Measurements from ENCODE around the gene C19orf25. TPM values are rescaled to one million over a fixed set of nuclear protein-coding genes. Genes with fewer than 3 reads are reported as not detected.

Gene C19orf25
- total and polyA plus RNA-seq, 9 of the 15 experiments (the other 6 are each of a cell fraction or from before 2014, with no cell fraction given) = 0.79 to 96.0 (median 36.1) TPM

DNA sequence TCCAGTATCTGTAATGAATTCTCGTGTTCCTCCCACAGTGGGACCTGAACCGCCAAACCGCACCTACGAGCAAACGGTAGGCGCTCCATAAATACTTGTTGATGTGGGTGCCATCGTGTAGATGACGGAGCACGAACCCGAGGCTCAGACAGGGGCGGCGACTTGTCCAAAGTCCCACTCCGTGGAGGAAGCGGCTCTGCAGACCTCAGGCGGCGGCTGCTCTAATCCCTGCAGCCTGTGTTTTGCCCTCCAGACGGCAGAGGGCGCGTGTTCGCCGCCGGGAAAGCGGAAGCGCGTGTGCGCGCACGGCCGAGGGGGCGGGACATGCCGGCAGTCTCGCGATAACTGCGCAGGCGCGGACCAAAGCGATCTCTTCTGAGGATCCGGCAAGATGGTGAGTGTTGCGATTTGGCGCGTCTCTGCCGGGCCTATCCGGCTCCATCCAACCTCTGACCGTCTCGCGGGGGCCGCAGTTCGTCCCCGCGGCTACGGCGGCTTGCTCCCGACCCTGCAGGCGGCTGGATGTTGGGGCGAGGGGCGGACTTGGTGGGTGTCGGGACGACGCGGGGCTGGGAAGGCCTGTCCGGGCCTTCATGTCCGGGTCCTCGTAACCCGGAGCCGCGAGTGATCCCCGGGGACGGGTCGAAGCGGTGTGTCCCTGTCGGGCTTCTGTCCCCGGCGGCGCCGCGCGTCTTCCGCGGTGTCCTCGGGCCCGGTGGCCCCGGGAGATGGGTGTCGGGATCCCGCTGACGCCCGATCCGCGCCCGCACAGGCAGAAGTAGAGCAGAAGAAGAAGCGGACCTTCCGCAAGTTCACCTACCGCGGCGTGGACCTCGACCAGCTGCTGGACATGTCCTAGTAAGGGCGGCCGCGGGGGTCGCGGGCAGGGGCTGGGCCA is 40.7 kb downstream of the C19orf25 start, which contains the start of gene RPS15 (continued):
- peak; percentile 91; the same call in 1 of the 2 replicates for TF ChIP-seq PHB (CRISPR knock-in tag; IDR thresholded peaks at IDR 0.05)
- peak; percentile 1; the same call in 1 of the 2 replicates for TF ChIP-seq JUN (IDR thresholded peaks at IDR 0.05; ENCODE audit: borderline replicate concordance, low read depth, low read length)
- TF ChIP-seq JUN (CRISPR knock-in tag; IDR thresholded peaks at IDR 0.05; ENCODE audit: borderline replicate concordance) = 0 out of 2 replicates have a peak, but pooled peaks have one; percentile 71
- peak; percentile 79; the same call in 1 of the 2 replicates for TF ChIP-seq RNF2 (IDR thresholded peaks at IDR 0.05)
- TF ChIP-seq ZNF76 (CRISPR knock-in tag; IDR thresholded peaks at IDR 0.05; ENCODE audit: borderline replicate concordance) = 0 out of 2 replicates have a peak, but pooled peaks have one; percentile 39
- TF ChIP-seq SPI1 (IDR thresholded peaks at IDR 0.05; ENCODE audit: borderline replicate concordance, low read depth, low read length) = peak; percentile 96
- no peak for TF ChIP-seq XRCC4 (IDR thresholded peaks at IDR 0.05; ENCODE audit: extremely low read depth, insufficient read depth, insufficient read length)
- peak; percentile 94 for TF ChIP-seq RBM25 (IDR thresholded peaks at IDR 0.05; ENCODE audit: low read depth, low read length, severe bottlenecking)
- peak; percentile 72 to 85 (median 76) for TF ChIP-seq YY1 (IDR thresholded peaks at IDR 0.05; ENCODE audit: borderline replicate concordance in 1 of 3, control insufficient read depth in 1 of 3, extremely low read depth in 1 of 3, insufficient read depth in 3 of 3, insufficient read length in 1 of 3, insufficient replicate concordance in 2 of 3, low read depth in 1 of 3, low read length in 2 of 3)
- peak; percentile 89 for TF ChIP-seq ZBTB9 (CRISPR knock-in tag; IDR thresholded peaks at IDR 0.05)
- TF ChIP-seq ZNF316 (IDR thresholded peaks at IDR 0.05) = peak; percentile 94
- TF ChIP-seq, protein P1, sequence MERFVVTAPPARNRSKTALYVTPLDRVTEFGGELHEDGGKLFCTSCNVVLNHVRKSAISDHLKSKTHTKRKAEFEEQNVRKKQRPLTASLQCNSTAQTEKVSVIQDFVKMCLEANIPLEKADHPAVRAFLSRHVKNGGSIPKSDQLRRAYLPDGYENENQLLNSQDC (CRISPR knock-in tag; IDR thresholded peaks at IDR 0.05) = peak; percentile 83; the same call in 1 of the 2 replicates
- no peak for TF ChIP-seq IRF2 (CRISPR knock-in tag; IDR thresholded peaks at IDR 0.05)
- TF ChIP-seq TEAD1 (CRISPR knock-in tag; IDR thresholded peaks at IDR 0.05) = peak; percentile 22 to 90
- TF ChIP-seq, protein P2, sequence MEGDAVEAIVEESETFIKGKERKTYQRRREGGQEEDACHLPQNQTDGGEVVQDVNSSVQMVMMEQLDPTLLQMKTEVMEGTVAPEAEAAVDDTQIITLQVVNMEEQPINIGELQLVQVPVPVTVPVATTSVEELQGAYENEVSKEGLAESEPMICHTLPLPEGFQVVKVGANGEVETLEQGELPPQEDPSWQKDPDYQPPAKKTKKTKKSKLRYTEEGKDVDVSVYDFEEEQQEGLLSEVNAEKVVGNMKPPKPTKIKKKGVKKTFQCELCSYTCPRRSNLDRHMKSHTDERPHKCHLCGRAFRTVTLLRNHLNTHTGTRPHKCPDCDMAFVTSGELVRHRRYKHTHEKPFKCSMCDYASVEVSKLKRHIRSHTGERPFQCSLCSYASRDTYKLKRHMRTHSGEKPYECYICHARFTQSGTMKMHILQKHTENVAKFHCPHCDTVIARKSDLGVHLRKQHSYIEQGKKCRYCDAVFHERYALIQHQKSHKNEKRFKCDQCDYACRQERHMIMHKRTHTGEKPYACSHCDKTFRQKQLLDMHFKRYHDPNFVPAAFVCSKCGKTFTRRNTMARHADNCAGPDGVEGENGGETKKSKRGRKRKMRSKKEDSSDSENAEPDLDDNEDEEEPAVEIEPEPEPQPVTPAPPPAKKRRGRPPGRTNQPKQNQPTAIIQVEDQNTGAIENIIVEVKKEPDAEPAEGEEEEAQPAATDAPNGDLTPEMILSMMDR (IDR thresholded peaks at IDR 0.05 in 2 of 3, conservative IDR thresholded peaks at IDR 0.05 in 1 of 3; ENCODE audit: insufficient read depth in 2 of 3, low read depth in 1 of 3, low read length in 3 of 3) = peak; percentile 94 to 97 (median 97)
- peak; percentile 88 for TF ChIP-seq PHF20 (IDR thresholded peaks at IDR 0.05; ENCODE audit: partially characterized antibody)
- TF ChIP-seq, protein P3, sequence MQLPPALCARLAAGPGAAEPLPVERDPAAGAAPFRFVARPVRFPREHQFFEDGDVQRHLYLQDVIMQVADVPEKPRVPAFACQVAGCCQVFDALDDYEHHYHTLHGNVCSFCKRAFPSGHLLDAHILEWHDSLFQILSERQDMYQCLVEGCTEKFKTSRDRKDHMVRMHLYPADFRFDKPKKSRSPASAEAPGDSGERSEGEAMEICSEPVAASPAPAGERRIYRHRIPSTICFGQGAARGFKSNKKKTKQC (CRISPR knock-in tag; IDR thresholded peaks at IDR 0.05) = peak; percentile 71; the same call in 1 of the 2 replicates
- TF ChIP-seq SP1 (CRISPR knock-in tag; IDR thresholded peaks at IDR 0.05) = peak; percentile 96
- no peak for TF ChIP-seq FOXM1 (IDR thresholded peaks at IDR 0.05; ENCODE audit: low read depth)
- peak; percentile 48; the same call in 1 of the 2 replicates for TF ChIP-seq FOXM1 (CRISPR knock-in tag; IDR thresholded peaks at IDR 0.05; ENCODE audit: low read depth)
- peak; percentile 16 to 28; a peak in 1 of 4 replicates for TF ChIP-seq SIX5 (IDR thresholded peaks at IDR 0.05; ENCODE audit: borderline replicate concordance in 1 of 2, insufficient read depth in 1 of 2, low read depth in 1 of 2, low read length in 2 of 2)

Measured in K562 (cell line).